Pancreas (tissue), 10 donors: ENCODE results near the gene SPTBN4. TPM values are rescaled to one million over a fixed set of nuclear protein-coding genes. Genes with fewer than 3 reads are reported as not detected.

Experiments
- ATAC-seq, 4 donors: fragments of 200-7000 bp; cut with Tn5 transposase; one replicate each; pipeline versions ENCODE4 v1.8.0 to v1.9.1; 2020; ENCODE audit warnings: mild to moderate bottlenecking in 4 of 4, moderate library complexity in 4 of 4
- DNase-seq, 6 donors: peaks; one replicate each; pipeline ENCODE4 v3.0.0-alpha.2; 2020
- FAIRE-seq: peaks from 2 replicates; lab custom pipeline; 2012; peaks lifted over from hg19 to GRCh38; lab: Jason Lieb, UNC
- H3K27ac ChIP-seq, 4 donors: fragments of 200-600 bp; sonication (generic); 1 replicate in 3 of 4; 2 replicates in 1 of 4; pipeline versions ENCODE4 v1.5.0 to v1.8.0; 2020
- H3K27me3 ChIP-seq, 4 donors: fragments of 200-600 bp; one replicate each; pipeline ENCODE4 v1.8.0; 2021
- H3K36me3 ChIP-seq, 3 donors: fragments of 200-600 bp; sonication (generic) in 1 of 3; one replicate each; pipeline versions ENCODE4 v1.5.0 to v1.8.0; 2020 to 2021
- H3K4me1 ChIP-seq, 3 donors: fragments of 200-600 bp; one replicate each; pipeline ENCODE4 v1.8.0; 2021
- H3K4me3 ChIP-seq, 4 donors: fragments of 200-600 bp; sonication (generic) in 2 of 4; one replicate each; pipeline versions ENCODE4 v1.5.0 to v1.8.0; 2020 to 2021
- H3K9me3 ChIP-seq, 4 donors: fragments of 200-600 bp; one replicate each; pipeline ENCODE4 v1.8.0; 2021
- CTCF ChIP-seq, 4 donors: fragments of 200-600 bp; sonication (generic) in 3 of 4; IDR thresholded peaks; one replicate each; pipeline versions ENCODE4 v1.5.0 to v1.8.0; 2021; ENCODE audit warnings: antibody characterized with exemption in 4 of 4
- WGBS, 2 donors: extraction: QIAGEN DNeasy Blood & Tissue Kit; methylation state at CpG; one replicate each; pipeline ENCODE4 v1.1.7; 2013; 5-methylcytosine and 5-hydroxymethylcytosine counted together
- intact Hi-C, 3 donors: fragments of 100-400 bp; cut with DNase I; formaldehyde crosslinking; loops; one replicate each; pipeline versions ENCODE4 v1.11.1 to v1.14.2; 2022
- polyA plus RNA-seq, 2 donors: library from polyadenylated mRNA; stranded (reverse); fragments of 200-250 nt; gene quantifications; one replicate each; pipeline ENCODE4 v1.2.3, GENCODE V29; 2013
- total RNA-seq, 6 donors: library from RNA; stranded (reverse); fragmentation: NEBNext Ultra II Directional in 4 of 6; extraction: Animal tissue kit (Norgen Biotek cat#: 25700) in 4 of 6; gene quantifications; one replicate each; pipeline versions ENCODE4 v1.2.1 to v1.2.4, GENCODE V29; 2021 to 2023
- donor health status: healthy with polysubstance abuse.
- donor health status: DM: no; HTN: no; CAD: no; lungs with moderate emphysema.
- donor health status: DM: no; HTN: no; CAD: no.
- donor health status: control.
- donor health status: control.
- donor health status: Bipolar disorder and iron deficiency.
- donor health status: DM: yes; HTN: yes; CAD: no.
- donor health status: DM: no; HTN: no; CAD: no.
- donor health status: DM: no; HTN: no; CAD: no.
- donor health status: DM: yes; HTN: yes; CAD: no.

Gene SPTBN4
- total and polyA plus RNA-seq, 8 donors: 1.0 to 23.9 (median 1.7) TPM

DNA sequence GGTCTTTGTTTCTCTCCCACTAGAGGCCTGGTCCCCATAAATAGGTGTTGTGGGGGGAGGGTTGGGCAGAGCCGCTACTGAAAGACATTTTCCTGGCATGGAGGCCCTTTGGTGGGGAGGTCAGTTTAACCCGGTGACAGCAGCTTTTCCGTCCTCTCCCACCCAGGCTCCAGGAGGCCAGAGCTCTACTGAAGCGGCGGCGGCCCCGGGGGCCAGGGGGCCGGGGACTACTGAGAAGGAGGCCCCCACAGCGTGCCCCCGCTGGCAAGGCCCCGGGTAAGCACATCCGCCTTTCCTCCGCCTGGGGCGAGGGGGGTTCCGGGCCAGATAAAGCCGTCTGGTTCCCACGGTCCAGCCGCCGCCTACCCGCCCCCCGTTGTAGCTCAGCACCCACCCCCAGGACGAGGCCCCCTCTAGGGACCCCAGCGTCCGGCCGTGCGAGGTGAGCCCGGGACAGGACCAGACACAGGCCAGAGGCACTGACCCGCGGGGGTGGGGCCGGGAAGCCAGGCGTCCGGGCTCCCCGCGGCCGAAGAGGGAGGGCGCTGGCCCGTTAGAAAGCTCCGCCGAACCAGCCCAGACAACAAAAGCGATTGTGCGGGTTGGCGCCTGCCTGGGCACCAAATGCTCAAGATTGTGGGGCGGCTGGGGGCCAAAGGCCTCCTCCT is 133.2 kb downstream of the SPTBN4 start:
- H3K9me3 ChIP-seq: no peaks in the 10 kb centered on the region
- ATAC-seq: no peak
- H3K4me3 ChIP-seq: no peak overlapping the region
- FAIRE-seq: no peak
- H3K36me3 ChIP-seq: no peaks in the 10 kb centered on the region
- peak in 1 of 6 donors; percentile 78 for DNase-seq
- no peak for TF ChIP-seq CTCF (IDR thresholded peaks at IDR 0.05)
- H3K27me3 ChIP-seq: peaks cover 0 to 20% (median 0%) of the 10 kb centered on the region in 4 donors
- peaks cover 0 to 20% (median 4%) of the 10 kb centered on the region in 3 donors for H3K4me1 ChIP-seq
- intact Hi-C loops: no loop called here
- H3K27ac ChIP-seq: no peak overlapping the region
- WGBS, 2 donors: 5 to 6% methylated on average over 38 to 43 of the region's 43 CpGs

DNA sequence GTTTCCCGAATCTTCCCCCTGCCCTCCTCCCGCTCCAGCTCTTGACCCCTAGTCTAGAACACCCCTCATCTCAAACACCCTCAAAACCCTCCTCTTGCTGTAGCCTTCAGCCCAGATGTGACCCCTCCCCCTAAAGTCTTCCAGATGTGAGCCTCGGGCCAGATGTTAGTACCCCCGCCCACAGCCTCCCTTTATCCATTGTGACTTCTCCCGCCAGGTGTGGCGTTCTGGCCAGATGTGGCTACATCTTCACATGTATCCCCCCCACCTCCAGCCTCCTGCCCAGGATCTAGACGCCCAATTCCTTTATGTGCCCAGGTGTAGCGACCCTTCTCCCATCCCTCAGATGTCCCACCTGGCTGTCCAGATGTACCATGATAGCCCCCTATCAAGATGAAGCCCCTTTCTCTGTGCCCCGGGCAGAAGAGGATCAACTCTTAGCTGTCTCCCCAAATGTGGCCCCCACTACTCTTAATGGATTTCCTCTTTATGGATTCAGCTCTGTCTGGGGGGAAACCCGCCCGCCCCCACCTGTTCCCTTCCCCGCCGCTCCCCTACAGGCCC is 133.9 kb downstream of the SPTBN4 start:
- Histone ChIP-seq H3K36me3 (no peaks in the 10 kb centered on the region), H3K27ac (no peak overlapping the region), H3K9me3 (no peaks in the 10 kb centered on the region), H3K4me3 (peak overlapping the region in 2 of 4 donors; percentile 30 to 52), H3K27me3 (peaks cover 0 to 20% (median 0%) of the 10 kb centered on the region in 4 donors), H3K4me1 (peaks cover 0 to 22% (median 4%) of the 10 kb centered on the region in 3 donors)
- intact Hi-C loops: no loop called here
- no peak for TF ChIP-seq CTCF (IDR thresholded peaks at IDR 0.05)
- DNase-seq (no peak), ATAC-seq (no peak), FAIRE-seq (no peak)
- 4 to 9% methylated on average over 11 to 13 of the region's 13 CpGs for WGBS, 2 donors

DNA sequence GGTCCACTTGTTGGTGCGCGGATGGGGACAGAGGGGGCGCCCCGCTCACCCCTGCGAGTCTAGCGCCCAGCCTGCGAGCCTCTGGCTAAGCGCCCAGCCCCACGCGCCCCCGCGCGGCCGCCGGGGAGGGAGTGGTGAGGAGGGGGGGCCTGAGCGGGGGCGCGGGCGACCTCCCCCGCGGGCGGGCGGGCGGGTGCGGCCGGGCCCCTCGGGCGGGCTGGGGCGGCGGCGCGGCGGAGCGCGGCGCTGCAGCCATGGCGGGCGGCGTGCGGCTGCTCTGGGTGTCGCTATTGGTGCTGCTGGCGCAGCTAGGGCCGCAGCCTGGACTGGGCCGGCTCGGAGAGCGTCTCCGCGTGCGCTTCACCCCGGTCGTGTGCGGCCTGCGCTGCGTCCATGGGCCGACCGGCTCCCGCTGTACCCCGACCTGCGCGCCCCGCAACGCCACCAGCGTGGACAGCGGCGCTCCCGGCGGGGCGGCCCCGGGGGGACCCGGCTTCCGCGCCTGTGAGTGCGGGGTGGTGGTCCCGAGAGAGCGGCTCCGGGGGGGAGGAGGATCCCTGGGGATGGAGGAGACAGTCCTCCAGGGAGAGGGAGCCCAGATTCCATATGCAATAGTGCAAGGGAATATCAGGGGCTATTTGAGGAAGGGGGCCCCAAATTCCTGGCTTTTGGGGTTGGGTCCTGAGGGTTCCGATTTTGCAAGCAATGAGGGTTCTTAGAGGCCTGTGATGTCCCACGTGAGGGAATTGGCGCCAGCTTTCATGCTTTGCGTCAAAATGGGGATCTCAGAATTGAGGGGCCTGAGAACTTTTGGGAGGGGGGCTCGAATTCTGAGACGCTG is 134.6 kb downstream of the SPTBN4 start, which contains the start of gene LTBP4:
Gene LTBP4 (plus strand): TSS at position 236 of the 841 bp plus-strand sequence. CDS start 19 bp downstream, at position 255.
- Histone ChIP-seq H3K27ac (no peak within 1 kb of the TSS), H3K4me3 (peak within 1 kb of the TSS in 3 of 4 donors; percentile 18 to 52 (median 30)), H3K4me1 (peaks cover 0 to 22% (median 4%) of the 10 kb centered on the region in 3 donors), H3K27me3 (peaks cover 0 to 20% (median 0%) of the 10 kb centered on the region in 4 donors), H3K36me3 (no peaks in the 10 kb centered on the region), H3K9me3 (no peaks in the 10 kb centered on the region)
- DNase-seq: peak in 5 of 6 donors; percentile 30 to 79 (median 67)
- no peak for TF ChIP-seq CTCF (IDR thresholded peaks at IDR 0.05)
- intact Hi-C loops: no loop called here
- no peak for FAIRE-seq
- ATAC-seq: no peak
- WGBS, 2 donors: 1 to 2% methylated on average over 54 to 82 of the region's 82 CpGs

GRCh38 chr19:40603071-40603388 is 136.2 kb downstream of the SPTBN4 start:
- DNase-seq (no peak), FAIRE-seq (no peak), ATAC-seq (no peak)
- peak overlapping the region; percentile 33 to 84 (median 61) for H3K27ac ChIP-seq
- no peaks in the 10 kb centered on the region for H3K9me3 ChIP-seq
- intact Hi-C loops: no loop called here
- H3K4me1 ChIP-seq: peaks cover 0 to 19% (median 4%) of the 10 kb centered on the region in 3 donors
- peaks cover 0 to 17% (median 0%) of the 10 kb centered on the region in 4 donors for H3K27me3 ChIP-seq
- H3K36me3 ChIP-seq: no peaks in the 10 kb centered on the region
- peak overlapping the region in 1 of 4 donors; percentile 34 for H3K4me3 ChIP-seq
- no peak for TF ChIP-seq CTCF (IDR thresholded peaks at IDR 0.05)
- WGBS, 2 donors: 51 to 70% methylated on average over 2 of the region's 2 CpGs
